Activated CD8-positive, alpha-beta memory T cell treated with anti-CD3 and anti-CD28 coated beads for 48 hours (primary cell): ENCODE measurements around the gene ERRFI1.
A peak's percentile ranks its signal among the peaks of the same experiment; 100 is the strongest.
"Not testable (repeated sequence)": the region's sequence is repeated elsewhere in the genome, so short reads cannot be mapped to it uniquely, and the experiment has no call there.

Experiments
- DNase-seq, 3 experiments: peaks; one replicate each; pipeline ENCODE4 v3.0.0-alpha.2; 2020; ENCODE audit warnings: low read depth in 2 of 3, low spot score in 2 of 3

Gene ERRFI1, protein sequence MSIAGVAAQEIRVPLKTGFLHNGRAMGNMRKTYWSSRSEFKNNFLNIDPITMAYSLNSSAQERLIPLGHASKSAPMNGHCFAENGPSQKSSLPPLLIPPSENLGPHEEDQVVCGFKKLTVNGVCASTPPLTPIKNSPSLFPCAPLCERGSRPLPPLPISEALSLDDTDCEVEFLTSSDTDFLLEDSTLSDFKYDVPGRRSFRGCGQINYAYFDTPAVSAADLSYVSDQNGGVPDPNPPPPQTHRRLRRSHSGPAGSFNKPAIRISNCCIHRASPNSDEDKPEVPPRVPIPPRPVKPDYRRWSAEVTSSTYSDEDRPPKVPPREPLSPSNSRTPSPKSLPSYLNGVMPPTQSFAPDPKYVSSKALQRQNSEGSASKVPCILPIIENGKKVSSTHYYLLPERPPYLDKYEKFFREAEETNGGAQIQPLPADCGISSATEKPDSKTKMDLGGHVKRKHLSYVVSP

DNA sequence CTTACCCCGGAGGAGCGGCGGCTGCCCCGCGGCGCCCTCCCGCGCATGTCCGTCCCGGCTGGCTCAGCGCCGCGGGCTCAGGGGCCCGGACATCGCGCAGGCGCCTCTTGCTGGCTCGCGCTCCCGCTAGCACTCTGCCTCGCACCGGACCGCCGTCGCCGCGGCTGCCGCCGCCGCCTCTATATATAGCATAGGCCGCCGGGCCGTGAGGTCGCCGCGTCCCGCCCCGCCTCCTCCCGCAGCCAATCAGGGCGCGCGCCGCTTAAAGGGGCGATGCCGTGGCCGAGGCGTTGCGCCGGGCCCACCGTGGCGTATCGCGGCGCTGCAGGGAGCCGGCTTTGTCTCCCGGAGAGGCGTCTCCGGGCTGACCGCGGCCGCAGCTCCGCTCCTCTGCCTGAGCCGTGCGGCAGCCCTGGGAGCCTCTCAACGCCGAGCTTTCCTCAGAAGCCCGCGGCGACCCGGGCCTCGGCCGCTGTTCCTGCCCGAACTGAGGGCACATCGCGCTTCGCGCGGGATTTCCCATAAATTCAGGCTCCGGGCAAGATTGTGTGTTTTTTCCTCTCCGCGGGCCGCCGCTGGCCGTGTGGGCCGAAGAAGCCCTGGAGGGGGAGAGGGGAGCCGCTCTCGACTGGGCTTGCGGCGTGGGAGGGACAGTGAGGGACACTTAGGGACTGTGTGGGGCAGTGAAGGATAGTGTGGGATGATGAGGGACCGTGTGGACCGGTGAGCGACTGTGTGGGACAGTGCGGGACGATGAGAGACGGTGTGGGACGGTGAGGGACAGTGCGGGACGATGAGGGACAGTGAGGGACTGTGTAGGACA, at the start of gene ERRFI1:
Gene ERRFI1 (minus strand): TSS at position 157 of the 823 bp plus-strand sequence. CDS start 10,690 bp downstream, outside the sequence.
- peak; percentile 71 to 76 (median 76) for DNase-seq

DNA sequence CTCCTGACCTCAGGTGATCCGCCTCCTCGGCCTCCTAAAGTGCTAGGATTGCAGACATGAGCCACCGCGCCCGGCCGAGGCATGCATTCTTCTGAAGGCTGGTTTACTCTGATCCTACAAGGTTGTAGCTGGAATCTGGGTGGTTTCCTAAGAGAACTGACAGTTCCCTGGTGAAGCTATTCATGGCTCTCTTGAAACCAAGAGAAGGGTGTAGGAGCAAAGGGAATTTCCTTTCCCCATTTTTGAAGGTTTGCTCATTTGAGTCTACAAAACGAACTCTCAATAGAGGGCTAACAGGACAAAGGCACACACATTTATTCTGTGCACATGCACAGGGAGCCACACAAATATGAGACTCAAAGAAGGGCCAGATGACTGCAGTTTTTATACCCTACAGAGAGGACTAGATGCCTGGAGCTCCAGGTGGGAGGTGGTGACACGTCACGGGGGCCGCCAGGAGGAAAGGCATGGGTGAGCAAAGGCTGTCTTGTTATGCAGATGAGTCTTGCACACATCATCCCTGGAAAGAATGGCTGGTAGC, 49.5 kb upstream of the ERRFI1 start:
- no peak for DNase-seq

DNA sequence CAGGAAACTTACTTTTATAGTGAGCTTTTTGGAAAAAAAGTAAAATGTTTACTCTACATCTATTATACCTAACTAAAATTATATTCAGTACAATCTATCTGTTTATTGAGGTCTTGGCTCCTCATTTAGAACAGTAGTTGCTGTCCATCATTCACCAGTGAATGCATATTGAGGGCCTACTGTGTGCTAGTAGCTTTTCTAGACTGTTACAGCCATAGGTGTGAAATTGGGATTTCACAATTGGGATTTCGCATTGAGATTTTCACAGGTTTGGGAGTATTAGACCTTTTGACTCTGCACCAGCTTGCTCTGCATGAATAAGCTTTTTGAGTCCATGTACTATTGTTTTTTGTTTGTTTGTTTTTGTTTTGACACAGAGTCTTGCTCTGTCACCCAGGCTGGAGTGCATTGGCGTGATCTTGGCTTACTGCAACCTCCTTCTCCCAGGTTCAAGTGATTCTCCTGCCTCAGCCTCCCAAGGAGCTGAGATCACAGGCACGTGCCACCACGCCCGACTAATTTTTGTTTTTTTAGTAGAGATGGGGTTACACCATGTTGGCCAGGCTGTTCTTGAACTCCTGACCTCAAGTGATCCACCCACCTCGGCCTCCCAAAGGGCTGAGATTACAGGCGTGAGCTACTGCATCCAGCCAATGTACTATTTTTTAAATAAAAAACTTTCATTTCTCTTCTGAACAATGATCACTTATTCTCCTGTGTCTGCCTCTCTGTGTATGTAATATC, 47.2 kb upstream of the ERRFI1 start:
- no peak for DNase-seq

DNA sequence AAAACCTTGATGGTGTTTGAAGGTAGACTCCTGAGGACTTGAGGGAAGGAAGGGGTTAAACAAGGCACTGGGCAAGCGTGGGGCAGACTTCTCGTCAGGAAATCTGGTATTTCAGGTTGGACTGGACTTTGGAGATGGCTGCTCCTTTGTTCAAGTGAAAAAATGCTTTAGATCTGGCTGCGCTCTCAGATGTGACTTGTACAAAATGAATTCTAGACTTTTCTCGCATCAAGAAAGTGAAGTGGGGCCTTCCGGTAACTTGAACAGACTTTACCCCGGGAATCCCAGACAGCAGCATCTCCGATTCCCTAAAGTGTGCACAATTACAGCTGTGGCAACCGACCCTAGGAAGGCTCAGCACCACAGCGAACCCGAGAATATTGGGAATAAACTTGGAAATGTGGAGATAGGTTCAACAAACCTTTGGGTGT, 44.3 kb upstream of the ERRFI1 start:
- no peak for DNase-seq

DNA sequence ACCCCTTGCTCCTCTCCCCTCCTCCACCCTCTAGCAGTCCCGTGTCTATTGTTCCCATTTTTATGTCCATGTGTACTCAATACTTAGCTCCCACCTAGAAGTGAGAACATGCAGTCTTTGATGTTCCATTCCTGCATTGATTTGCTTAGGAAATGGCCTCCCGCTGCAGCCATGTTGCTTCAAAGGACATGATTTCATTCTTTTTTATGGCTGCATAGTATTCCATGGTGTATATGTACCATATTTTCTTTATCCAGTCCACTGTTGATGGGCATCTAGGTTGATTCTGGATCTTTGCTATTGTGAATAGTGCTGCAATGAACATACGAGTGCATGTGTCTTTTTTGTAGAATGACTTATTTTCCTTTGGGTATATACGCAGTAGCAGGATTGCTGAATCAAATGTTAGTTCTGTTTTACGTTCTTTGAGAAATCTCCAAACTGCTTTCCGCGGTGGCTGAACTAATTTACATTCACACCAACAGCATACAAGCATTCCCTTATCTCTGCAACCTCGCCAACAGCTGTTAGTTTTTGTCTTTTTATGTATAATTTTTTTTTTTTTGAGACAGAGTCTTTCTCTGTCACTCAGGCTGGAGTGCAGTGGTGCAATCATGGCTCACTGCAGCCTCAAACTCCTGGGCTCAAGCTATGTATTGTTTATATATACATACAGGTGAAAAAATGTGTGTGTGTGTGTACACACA, 43.7 kb upstream of the ERRFI1 start:
- DNase-seq = not testable (repeated sequence)

DNA sequence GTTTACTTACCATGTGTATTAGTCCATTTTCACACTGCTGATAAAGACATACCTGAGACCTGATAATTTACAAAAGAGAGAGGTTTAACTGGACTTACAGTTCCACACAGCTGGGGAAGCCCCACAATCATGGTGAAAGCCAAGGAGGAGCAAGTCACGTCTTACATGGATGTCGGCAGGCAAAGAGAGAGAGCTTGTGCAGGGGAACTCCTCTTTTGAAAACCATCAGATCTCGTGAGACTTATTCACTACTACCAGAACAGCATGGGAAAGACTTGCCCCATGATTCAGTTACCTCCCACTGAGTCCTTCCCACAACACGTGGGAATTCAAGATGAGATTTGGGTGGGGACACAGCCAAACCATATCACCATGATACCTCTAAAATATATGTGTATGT, 39.3 kb upstream of the ERRFI1 start:
- no peak for DNase-seq

DNA sequence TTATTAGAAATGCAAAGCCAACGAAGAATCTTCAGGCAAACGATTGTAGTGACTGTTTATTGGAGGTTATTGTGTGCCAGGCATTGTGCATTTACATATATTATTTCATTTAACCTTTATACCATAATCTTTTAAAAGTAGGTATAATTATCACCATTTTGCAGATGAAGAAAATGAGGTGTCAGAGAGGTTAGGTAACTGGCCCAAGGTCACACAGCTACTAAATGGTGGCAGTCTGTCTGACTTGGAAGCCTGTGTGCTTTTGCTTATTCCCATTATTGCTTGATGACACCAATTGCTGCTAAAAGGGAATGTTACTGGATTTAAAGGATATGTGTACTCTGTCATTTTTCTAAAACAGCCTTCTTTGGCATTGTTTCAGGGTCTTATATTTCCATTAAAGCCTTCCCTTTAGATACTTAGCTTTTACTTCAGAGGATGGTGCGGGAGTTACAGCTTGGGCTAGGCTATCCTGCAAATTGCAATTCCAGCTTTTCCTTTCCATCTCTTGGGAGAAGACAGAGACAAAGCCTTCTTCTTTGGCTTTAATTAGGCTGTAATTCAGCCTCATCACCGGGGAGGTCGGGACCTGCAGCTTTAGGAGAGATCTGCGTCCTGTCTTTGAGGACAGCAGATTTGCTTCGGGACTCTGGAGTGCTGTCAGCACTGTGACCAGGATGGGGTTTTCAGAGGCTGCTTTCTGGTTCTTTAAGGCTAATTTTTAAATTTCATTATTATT, 37.4 kb upstream of the ERRFI1 start:
- no peak for DNase-seq

DNA sequence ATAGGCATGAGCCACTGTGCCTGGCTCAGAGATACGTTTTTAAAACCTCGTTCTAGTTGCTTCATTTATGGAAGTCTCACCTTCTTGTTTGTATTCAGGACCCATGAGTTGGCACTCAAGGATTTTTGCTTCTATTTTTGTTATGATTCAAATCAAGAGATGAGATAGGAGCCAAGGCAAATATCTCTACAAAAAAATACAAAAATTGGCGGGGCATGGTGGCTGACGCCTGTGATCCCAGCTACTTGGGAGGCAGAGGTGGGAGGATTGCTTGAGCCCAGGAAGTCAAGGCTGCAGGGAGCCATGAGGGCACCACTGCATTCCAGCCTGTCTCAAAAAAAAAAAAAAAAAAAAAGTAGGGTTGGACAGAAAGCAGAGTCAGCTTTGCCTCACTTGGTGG, 36.8 kb upstream of the ERRFI1 start:
- no peak for DNase-seq

DNA sequence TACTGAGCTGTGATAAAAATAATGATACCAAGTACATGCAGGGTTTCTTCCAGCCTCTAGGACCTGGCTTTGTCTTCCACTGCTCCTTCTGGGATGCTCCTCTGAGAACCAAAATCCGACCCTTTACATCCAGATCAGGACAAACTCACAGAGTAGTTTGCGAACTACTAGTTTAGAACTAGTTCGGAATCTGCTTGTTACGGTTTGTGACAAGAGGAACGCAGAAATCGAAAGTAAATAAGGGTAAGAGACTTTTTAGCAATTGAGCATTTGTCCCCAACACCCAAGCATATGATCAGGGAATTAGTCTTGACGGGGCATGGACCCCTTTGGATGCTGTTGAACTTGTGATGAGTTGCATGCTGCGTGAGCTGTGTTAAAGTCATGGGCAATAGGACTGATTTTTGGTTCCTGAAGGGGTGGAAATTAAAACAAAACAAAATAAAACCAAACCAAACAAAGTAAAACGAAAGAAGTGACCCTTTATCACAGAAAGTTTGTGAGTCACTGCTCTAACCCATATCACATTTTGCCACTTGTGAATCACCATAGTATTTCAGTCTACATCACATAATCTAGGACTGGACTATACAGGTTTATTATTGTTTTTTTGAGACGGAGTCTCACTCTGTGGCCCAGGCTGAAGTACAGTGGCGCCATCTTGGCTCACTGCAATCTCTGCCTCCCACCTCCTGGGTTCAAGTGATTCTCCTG, 35.7 kb upstream of the ERRFI1 start:
- DNase-seq = no peak

DNA sequence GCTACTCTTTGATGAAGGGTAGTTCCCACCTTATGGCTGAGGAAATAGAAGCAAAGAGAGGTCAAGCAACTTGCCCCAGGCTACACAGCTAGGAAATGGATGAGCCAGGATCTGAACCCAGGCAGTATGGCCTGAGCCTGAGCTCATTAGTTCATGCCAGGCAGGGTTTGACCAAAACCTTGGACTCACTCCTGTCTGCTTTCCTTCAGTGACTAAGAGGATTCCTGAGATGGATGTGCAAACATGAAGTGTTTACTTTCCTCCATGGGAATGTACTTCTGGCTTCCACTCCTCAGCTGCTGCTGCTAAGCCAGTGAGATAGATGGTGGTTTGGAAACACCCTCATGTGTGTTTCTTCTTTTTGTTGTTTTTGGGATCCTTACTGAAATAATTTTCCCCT, 35.1 kb upstream of the ERRFI1 start:
- no peak for DNase-seq

DNA sequence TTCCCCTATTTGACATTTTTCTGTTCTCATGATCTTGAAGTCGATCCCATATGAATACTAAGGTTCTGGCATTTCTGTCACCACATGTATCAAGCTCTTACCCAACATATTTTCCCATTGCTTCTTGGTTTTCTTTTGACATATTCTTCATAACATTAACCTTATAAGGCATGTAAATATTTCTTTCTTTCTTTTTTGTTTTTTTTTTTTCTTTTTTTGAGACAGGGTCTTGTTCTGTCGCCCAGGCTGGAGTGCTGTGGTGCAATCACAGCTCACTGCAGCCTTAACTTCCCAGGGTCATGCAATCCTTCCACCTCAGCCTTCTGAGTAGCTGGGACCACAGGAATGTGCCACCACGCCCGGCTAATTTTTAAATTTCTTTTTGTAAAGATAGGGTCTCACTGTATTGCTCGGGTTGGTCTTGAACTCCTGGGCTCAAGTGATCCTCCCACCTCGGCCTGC, 33.1 kb upstream of the ERRFI1 start:
- no peak for DNase-seq

DNA sequence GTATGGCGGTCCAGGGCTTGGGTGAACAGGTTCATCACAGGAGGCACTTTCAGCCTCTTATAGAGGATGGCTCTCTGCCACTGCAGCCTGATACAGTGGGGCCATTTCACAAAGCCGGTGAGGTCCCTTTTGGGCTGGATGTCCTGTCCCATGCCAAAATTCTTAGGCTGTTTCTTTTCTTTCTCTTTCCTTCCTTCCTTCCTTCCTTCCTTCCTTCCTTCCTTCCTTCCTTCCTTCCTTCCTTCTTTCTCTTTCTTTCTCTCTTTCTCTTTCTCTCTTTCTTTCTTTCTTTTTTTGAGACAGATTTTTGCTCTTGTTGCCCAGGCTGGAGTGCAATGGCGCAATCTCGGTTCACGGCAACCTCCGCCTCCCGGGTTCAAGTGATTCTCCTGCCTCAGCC, 31.7 kb upstream of the ERRFI1 start:
- DNase-seq = not testable (repeated sequence)

DNA sequence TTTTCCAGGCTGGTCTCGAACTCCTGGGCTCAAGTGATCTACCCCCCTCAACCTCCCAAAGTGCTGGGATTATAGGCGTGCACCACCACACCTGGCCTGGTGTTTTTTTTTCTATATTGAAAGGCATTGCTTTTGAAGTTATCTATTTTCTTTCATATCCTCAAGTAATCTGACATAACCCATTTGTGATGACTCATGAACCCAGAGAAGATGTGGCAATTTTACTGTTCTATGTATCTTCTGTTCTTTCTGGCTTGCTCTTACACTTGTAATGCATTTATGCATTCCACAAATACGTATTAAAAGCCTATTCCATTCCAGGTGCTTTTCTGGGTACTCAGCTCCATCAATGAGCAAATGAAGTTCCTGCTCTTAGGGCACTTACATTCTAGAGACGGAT, 29.9 kb upstream of the ERRFI1 start:
- DNase-seq = no peak

DNA sequence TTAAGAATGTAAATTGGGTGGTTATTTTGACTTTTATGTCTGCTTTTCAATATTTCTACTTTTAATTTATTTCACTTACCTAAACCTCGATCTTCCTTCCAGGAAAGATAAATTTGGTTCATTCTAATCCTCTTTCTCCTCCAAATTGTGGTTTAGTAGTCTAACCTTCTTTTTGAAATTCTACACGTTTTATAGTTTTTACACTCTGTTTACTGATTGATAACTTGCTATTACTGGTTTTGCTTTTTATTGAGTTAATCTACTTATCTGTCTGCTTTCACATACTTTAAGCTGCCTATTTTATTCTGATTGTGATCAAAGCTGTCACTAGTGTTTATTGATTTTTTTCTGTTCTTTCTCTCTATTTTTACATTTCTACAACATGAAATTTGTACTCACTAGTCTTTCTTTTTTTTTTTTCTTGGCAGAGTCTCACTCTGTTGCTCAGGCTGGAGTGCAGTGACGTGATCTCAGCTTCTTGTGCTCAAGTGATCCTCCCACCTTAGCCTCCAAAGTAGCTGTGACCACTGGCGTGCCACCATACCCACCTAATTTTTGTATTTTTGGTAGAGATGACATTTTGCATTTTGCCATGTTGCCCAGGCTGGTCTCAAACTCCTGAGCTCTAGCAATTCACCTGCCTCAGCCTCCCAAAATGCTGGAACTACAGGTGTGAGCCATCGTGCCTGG, 27.9 kb upstream of the ERRFI1 start:
- DNase-seq = no peak

DNA sequence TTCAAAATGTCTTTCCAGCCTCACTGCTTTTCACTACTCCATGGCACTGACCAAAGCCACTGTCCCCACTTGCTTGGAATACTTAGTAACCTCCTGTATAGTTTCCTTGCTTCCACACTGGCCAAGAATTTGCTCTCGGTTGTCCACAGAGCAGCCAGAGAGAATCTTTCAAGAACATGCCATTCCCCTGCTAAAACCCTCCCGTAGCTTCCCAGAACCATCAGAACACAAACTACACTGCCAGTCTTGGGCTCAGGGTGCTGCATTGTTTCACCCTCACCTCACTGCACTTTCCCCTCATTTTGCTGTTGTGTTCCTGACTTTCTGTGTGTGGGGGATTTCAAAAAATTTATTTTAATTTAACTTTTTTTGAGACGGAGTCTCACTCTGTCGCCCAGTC, 25.5 kb upstream of the ERRFI1 start:
- no peak for DNase-seq

DNA sequence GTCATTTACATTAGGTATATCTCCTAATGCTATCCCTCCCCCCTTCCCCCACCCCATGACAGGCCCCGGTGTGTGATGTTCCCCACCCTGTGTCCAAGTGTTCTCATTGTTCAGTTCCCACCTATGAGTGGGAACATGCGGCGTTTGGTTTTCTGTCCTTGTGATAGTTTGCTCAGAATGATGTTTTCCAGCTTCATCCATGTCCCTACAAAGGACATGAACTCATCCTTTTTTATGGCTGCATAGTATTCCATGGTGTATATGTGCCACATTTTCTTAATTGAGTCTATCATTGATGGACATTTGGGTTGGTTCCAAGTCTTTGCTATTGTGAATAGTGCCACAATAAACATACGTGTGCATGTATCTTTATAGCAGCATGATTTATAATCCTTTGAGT, 23.1 kb upstream of the ERRFI1 start:
- not testable (repeated sequence) for DNase-seq

DNA sequence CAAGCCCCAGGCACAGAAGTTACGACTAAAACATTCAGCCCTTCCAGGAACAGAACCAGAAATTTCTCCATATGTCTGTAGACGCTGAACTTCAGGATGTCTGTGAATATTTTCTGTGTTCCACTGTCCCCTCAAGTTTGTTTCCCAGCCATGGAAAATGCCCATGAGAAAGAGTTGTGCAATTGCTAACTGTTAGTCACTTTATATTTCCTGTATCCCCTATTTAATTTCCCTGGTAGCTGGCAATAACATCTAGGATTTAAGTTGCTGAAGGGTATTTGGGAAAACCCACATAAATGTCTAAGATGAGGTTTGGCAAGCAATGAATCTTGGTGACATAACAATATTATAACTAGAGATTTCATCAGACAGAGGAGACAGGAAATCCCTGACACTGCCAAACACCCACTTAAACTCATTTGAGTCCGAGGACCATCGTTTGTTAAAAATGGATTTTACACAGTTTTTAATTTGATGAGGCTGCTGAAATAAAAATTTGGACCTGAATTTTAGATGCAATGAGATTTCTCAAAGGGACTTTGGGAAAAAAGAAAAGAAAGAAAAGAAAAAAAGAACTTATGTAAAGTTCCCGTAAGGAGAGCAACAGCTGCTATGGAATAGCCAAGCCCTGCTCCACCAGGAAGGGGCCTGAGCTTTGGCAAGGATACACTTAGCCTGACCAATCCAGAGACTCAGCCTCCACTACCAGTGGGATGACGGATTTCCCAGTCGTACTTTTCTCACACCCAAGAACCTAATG, 21.8 kb upstream of the ERRFI1 start:
- DNase-seq = no peak

DNA sequence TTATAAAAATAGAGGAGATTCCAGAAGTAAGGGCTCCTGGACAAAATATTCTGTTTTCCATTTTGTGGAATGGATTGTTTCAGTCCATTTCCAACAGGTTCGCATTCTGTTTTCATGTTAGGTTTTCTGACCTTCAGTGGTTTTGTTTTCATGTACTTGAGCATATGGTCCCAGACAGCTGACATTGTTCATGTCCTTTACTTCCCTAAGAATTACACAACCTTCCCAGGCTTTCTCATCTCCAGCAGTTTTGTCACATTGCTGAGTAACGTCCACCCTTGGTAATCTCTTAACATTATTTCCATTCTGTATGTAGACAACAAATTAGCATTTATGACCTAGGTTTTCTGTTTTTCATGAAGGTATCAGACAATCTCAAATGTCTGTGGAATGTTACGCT, 21.0 kb upstream of the ERRFI1 start:
- DNase-seq = no peak
